Suprapubic skin (tissue), 4 donors: ENCODE data around the gene EPN1. TPM values are rescaled to one million over a fixed set of nuclear protein-coding genes. Genes with fewer than 3 reads are reported as not detected.

Experiments used
- DNase-seq, 2 donors: peaks; one replicate each; pipeline ENCODE4 v3.0.0-alpha.2; 2019; ENCODE audit warnings: low spot score in 2 of 2
- H3K27ac ChIP-seq: fragments of 200-600 bp; sonication (generic); one replicate; pipeline ENCODE4 v1.5.1; 2019
- H3K27me3 ChIP-seq: fragments of 200-600 bp; sonication (generic); one replicate; pipeline ENCODE4 v1.5.1; 2019
- H3K36me3 ChIP-seq: fragments of 200-600 bp; sonication (generic); one replicate; pipeline ENCODE4 v1.5.1; 2019
- H3K4me1 ChIP-seq: fragments of 200-600 bp; sonication (generic); one replicate; pipeline ENCODE4 v1.5.1; 2019
- H3K4me3 ChIP-seq: fragments of 200-600 bp; sonication (generic); one replicate; pipeline ENCODE4 v1.5.1; 2019; ENCODE audit warnings: mild to moderate bottlenecking
- H3K9me3 ChIP-seq: fragments of 200-600 bp; sonication (generic); one replicate; pipeline ENCODE4 v1.5.1; 2019
- CTCF ChIP-seq, 2 donors: fragments of 200-600 bp in 1 of 2; fragments of 450-650 bp in 1 of 2; sonication (generic) in 1 of 2; IDR thresholded peaks; one replicate each; pipeline ENCODE4 v1.5.1; 2016 to 2019; ENCODE audit warnings: antibody characterized with exemption in 2 of 2, mild to moderate bottlenecking in 1 of 2, moderate library complexity in 1 of 2
- EP300 ChIP-seq: sonication (generic); formaldehyde crosslinking; IDR thresholded peaks from one replicate; pipeline ENCODE4 v1.6.1; 2017; ENCODE audit warnings: antibody characterized with exemption
- POLR2A ChIP-seq, 2 donors: fragments of 450-650 bp; IDR thresholded peaks; one replicate each; pipeline ENCODE4 v1.6.1; 2017; ENCODE audit warnings: antibody characterized with exemption in 2 of 2, mild to moderate bottlenecking in 2 of 2, moderate library complexity in 2 of 2
- POLR2AphosphoS5 ChIP-seq, 3 donors: sonication (generic); formaldehyde crosslinking; IDR thresholded peaks; one replicate each; pipeline ENCODE4 v1.6.1; 2017; ENCODE audit warnings: antibody characterized with exemption in 3 of 3
- WGBS: methylation state at CpG from one replicate; pipeline ENCODE4 v1.1.5; 2018; 5-methylcytosine and 5-hydroxymethylcytosine counted together
- total RNA-seq, 4 donors: library from RNA; depleted of rRNA; stranded (reverse); fragments of >200 nt; gene quantifications; one replicate each; pipeline ENCODE4 v1.1.0, GENCODE V29; 2016

EPN1 gene
- total RNA-seq, 4 donors from 2014 or later: 80.1 to 104 (median 82.9) TPM

GRCh38 chr19:55696301-55697068 lies 21.5 kb downstream of the EPN1 start:
- H3K27me3 ChIP-seq: no peaks in the 10 kb centered on the region
- H3K9me3 ChIP-seq: no peaks in the 10 kb centered on the region
- peak; percentile 43 to 68 for DNase-seq
- H3K36me3 ChIP-seq: peaks cover 84% of the 10 kb centered on the region
- no peak overlapping the region for H3K4me3 ChIP-seq
- 85% methylated on average over 4 of the region's 20 CpGs for WGBS
- H3K4me1 ChIP-seq: no peaks in the 10 kb centered on the region
- TF ChIP-seq POLR2A (IDR thresholded peaks at IDR 0.05): no peak
- no peak for TF ChIP-seq CTCF (IDR thresholded peaks at IDR 0.05)
- TF ChIP-seq POLR2AphosphoS5 (IDR thresholded peaks at IDR 0.05): no peak
- TF ChIP-seq EP300: no peak
- H3K27ac ChIP-seq: no peak overlapping the region

- WGBS: 87% methylated on average over 8 of the region's 12 CpGs
- H3K27me3 ChIP-seq: no peaks in the 10 kb centered on the region
- no peak overlapping the region for H3K4me3 ChIP-seq
- TF ChIP-seq CTCF (IDR thresholded peaks at IDR 0.05): no peak
- no peak for TF ChIP-seq EP300
- no peak for TF ChIP-seq POLR2A (IDR thresholded peaks at IDR 0.05)
- no peak for TF ChIP-seq POLR2AphosphoS5 (IDR thresholded peaks at IDR 0.05)
- H3K4me1 ChIP-seq: no peaks in the 10 kb centered on the region
- H3K36me3 ChIP-seq: peaks cover 78% of the 10 kb centered on the region
- H3K9me3 ChIP-seq: no peaks in the 10 kb centered on the region
- DNase-seq: peak in 1 of 2 donors; percentile 35
- H3K27ac ChIP-seq: no peak overlapping the region
These were observed 22.0 kb downstream of the EPN1 start for GRCh38 chr19:55697069-55697440.

- no peaks in the 10 kb centered on the region for H3K9me3 ChIP-seq
- H3K27ac ChIP-seq: no peak overlapping the region
- H3K36me3 ChIP-seq: peaks cover 71% of the 10 kb centered on the region
- H3K27me3 ChIP-seq: no peaks in the 10 kb centered on the region
- 82% methylated on average over 8 of the region's 8 CpGs for WGBS
- no peak overlapping the region for H3K4me3 ChIP-seq
- TF ChIP-seq EP300 (no peak), POLR2A (IDR thresholded peaks at IDR 0.05) (no peak), POLR2AphosphoS5 (IDR thresholded peaks at IDR 0.05) (no peak), CTCF (IDR thresholded peaks at IDR 0.05) (no peak)
- DNase-seq: no peak
- H3K4me1 ChIP-seq: no peaks in the 10 kb centered on the region
These were observed 22.7 kb downstream of the EPN1 start for GRCh38 chr19:55697698-55698097.

- TF ChIP-seq POLR2AphosphoS5 (IDR thresholded peaks at IDR 0.05) (no peak), POLR2A (IDR thresholded peaks at IDR 0.05) (no peak), EP300 (no peak), CTCF (IDR thresholded peaks at IDR 0.05) (no peak)
- no peaks in the 10 kb centered on the region for H3K4me1 ChIP-seq
- no peak overlapping the region for H3K27ac ChIP-seq
- H3K4me3 ChIP-seq: no peak overlapping the region
- 85% methylated on average over 17 of the region's 17 CpGs for WGBS
- peak in 1 of 2 donors; percentile 66 for DNase-seq
- peaks cover 66% of the 10 kb centered on the region for H3K36me3 ChIP-seq
- H3K27me3 ChIP-seq: no peaks in the 10 kb centered on the region
- no peaks in the 10 kb centered on the region for H3K9me3 ChIP-seq
These were observed 23.2 kb downstream of the EPN1 start for GRCh38 chr19:55698256-55698655.

- peak; percentile 25 to 38 for DNase-seq
- Histone ChIP-seq H3K27me3 (no peaks in the 10 kb centered on the region), H3K36me3 (peaks cover 58% of the 10 kb centered on the region), H3K27ac (no peak overlapping the region), H3K9me3 (no peaks in the 10 kb centered on the region), H3K4me3 (no peak overlapping the region), H3K4me1 (no peaks in the 10 kb centered on the region)
- TF ChIP-seq POLR2AphosphoS5 (IDR thresholded peaks at IDR 0.05) (no peak), POLR2A (IDR thresholded peaks at IDR 0.05) (no peak), CTCF (IDR thresholded peaks at IDR 0.05) (no peak), EP300 (no peak)
- 88% methylated on average over 9 of the region's 11 CpGs for WGBS
These were observed 24.2 kb downstream of the EPN1 start for GRCh38 chr19:55699221-55699620.
